ENCODE data around the gene CXorf49B. TPM values are rescaled to one million over a fixed set of nuclear protein-coding genes. Genes with fewer than 3 reads are reported as not detected.

Gene CXorf49B
- total and polyA plus RNA-seq, 7 experiments from 2014 or later: not detected

- no peaks in the 10 kb centered on the region for H3K36me3 Mint-ChIP-seq
- no peak overlapping the region for H3K27ac Mint-ChIP-seq
- peaks cover 0 to 4% (median 0%) of the 10 kb centered on the region in 11 donors for H3K9me3 Mint-ChIP-seq
- Histone ChIP-seq H3K4me3 (ENCODE audit: low read length) (no peak overlapping the region), H3K9me3 (ENCODE audit: control insufficient read depth in 2 of 3, low read length in 3 of 3) (no peaks in the 10 kb centered on the region), H3K4me1 (ENCODE audit: control insufficient read depth in 2 of 2, insufficient read depth in 2 of 2, low read length in 2 of 2) (no peaks in the 10 kb centered on the region), H3K27ac (ENCODE audit: low read depth, low read length) (no peak overlapping the region), H3K36me3 (ENCODE audit: control insufficient read depth in 2 of 3, insufficient read depth in 3 of 3, low read length in 3 of 3) (no peaks in the 10 kb centered on the region), H3K27me3 (ENCODE audit: control insufficient read depth in 2 of 2, insufficient read depth in 2 of 2, low read length in 2 of 2) (no peaks in the 10 kb centered on the region)
- peaks cover 2 to 9% (median 5%) of the 10 kb centered on the region in 5 donors for H3K27me3 Mint-ChIP-seq
- CTCF ChIA-PET: no interaction called here
- ATAC-seq: no peak
- DNase-seq: no peak
- intact Hi-C loops (cut with micrococcal nuclease): no loop called here
- H3K4me1 Mint-ChIP-seq: no peaks in the 10 kb centered on the region
- no peak overlapping the region for H3K4me3 Mint-ChIP-seq
- POLR2A ChIA-PET: no interaction called here
Observed at GRCh38 chrX:71815906-71816156, 52.7 kb downstream of the CXorf49B start.

Other genes starting within 250 kb of the CXorf49B start
- 100 to 1,000 TPM; 313 to 520 (median 424) TPM for gene OGT, start 230.2 kb upstream of the CXorf49B start, total RNA-seq
- gene OGT, start 230.2 kb upstream of the CXorf49B start, polyA plus RNA-seq: 10 to 100 TPM; 30.5 to 40.4 TPM
- 10 to 100 TPM in 2 of 5 experiments, 1 to 10 TPM in 3; 2.5 to 14.7 (median 6.4) TPM for gene GCNA, start 184.9 kb upstream of the CXorf49B start, total RNA-seq
- under 1 TPM; 0.08 to 0.84 TPM for gene GCNA, start 184.9 kb upstream of the CXorf49B start, polyA plus RNA-seq
- 10 to 100 TPM in 1 of 5 experiments, 1 to 10 TPM in 4; 1.1 to 70.5 (median 1.5) TPM for gene CXCR3, start 144.8 kb upstream of the CXorf49B start, total RNA-seq
- gene CXCR3, start 144.8 kb upstream of the CXorf49B start, polyA plus RNA-seq: 1 to 10 TPM in 1 of 2 donors, under 1 TPM in 1; 0.84 to 1.5 TPM
- gene CXorf49, start 45.1 kb upstream of the CXorf49B start, total RNA-seq: not detected
- not detected for gene CXorf49, start 45.1 kb upstream of the CXorf49B start, polyA plus RNA-seq
- 10 to 100 TPM in 1 of 5 experiments, 1 to 10 TPM in 1, under 1 TPM in 3; 0.46 to 17.0 (median 0.95) TPM for gene NHSL2, start 147.5 kb downstream of the CXorf49B start, total RNA-seq
- gene NHSL2, start 147.5 kb downstream of the CXorf49B start, polyA plus RNA-seq: under 1 TPM; 0.18 to 0.24 TPM

Data from naive thymus-derived CD4-positive, alpha-beta T cell (primary cell).